Middle frontal gyrus (tissue), 1 donor: ENCODE data around the gene ANKLE2.
"Not testable (repeated sequence)": the region's sequence is repeated elsewhere in the genome, so short reads cannot be mapped to it uniquely, and the experiment has no call there.

Experiments used
- DNase-seq: peaks from one replicate; pipeline ENCODE4 v3.0.0-alpha.2; 2015; ENCODE audit warnings: low spot score; ENCODE audit errors: extremely low spot score

ANKLE2 gene

DNA sequence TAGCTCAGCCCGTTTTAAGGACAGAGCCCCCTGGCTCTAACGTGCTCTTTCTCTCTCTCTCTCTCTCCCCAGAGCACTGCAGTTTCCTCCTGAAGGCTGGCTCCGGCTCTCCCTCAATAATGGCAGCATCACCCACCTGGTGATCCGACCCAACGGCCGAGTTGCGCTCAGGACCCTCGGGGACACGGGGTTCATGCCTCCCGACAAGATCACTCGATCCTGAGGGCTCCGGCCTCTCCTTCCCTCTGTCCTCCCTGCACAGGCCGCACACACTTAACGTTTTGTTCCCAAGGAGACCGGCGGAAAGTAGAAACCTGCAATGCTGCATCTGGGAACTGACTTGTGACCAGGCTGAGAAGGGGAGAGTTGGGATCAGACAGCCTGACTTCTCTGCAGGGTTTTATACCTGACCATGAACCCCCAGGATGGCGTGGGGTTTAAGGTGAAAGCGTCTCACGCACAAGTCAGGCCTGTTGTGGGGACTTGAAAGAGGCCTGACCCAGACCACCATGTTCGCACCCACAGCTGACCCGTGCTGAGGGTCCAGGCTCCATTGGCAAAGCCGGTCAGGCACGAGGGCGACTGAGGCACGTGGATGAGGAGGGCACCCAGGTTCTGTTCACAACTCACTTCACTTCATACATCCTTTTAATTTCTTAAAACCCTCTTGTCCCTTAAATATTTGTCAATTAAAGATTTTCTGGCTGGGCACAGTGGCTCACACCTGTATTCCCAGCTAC, 40.9 kb downstream of the ANKLE2 start:
- DNase-seq, result no peak

DNA sequence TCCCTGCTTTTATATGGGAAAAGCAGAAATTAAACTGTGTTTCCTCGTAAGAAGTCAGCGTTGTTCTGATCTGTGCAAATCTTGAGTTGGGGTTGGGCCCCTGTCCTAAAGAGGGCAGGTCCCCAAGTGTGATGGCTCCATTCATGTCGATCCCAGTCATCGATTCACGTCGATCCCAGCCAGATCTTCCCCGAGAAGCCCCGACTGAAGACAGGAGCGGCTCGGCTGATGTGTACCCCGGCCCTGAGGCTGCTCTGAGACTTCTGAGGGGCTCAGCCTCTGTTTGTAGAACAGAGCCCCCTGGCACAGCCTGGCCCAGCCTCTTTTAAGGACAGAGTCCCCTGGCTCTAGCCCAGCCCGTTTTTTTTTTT, 41.7 kb downstream of the ANKLE2 start:
- no peak for DNase-seq

GRCh38 chr12:132719141-132719953, 42.3 kb downstream of the ANKLE2 start:
- no peak for DNase-seq

DNA sequence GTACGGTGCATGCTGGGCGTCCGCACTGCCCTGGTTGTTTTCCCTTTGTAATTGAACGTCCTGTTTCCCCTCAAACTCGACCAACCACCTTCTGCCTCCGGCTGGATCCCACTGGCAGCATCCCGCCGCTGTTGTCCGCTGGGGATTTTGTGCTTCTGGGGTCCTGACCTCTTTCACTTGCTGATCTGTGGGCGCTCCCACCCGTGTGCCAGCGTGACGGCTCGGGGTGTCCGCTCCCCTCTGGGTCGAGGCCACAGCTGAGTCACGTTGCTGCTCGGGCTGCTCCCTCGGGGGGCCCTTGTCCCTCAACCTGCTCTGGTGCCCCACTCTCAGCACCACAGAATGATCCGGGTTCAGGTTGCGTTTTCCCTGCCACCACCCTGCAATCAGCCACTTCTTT, 43.0 kb downstream of the ANKLE2 start:
- DNase-seq, result no peak

DNA sequence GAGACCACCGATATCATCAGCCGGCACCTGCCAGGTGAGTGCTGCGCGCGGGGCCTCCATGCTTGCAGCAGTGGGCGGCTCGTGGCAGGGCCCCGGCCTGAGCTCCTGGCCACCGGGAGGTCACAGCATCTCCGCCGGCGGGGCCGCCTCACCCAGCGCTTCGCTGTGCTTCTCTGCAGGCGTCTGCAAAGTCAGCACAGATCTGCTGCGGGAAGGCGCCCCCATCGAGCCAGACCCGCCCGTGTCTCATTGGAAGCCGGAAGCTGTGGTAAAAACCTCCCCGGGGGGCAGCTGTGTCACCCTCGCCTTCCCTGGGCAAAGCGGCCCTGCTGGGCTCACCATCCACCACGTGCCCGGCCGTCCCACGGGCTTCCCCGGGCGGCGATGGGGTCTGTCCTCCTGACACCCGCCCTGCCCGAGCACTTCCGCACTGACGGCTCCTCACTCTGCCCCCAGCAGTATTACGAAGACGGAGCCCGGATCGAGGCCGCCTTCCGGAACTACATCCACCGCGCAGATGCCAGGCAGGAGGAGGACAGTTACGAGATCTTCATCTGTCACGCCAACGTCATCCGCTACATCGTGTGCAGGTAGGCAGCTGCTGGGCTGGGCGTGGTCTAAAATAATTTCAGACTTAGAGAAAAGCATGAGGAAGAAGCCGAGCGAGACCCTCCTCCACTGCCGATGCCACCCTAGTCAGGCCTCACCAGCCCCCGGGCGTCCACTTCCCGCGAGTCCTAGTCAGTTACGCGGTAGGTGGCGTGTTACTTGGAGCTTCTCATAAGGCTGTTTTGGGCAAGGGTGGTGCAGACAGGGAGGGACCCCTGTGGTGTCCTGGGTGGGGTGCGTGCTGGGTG, 43.9 kb downstream of the ANKLE2 start:
- DNase-seq, result no peak

DNA sequence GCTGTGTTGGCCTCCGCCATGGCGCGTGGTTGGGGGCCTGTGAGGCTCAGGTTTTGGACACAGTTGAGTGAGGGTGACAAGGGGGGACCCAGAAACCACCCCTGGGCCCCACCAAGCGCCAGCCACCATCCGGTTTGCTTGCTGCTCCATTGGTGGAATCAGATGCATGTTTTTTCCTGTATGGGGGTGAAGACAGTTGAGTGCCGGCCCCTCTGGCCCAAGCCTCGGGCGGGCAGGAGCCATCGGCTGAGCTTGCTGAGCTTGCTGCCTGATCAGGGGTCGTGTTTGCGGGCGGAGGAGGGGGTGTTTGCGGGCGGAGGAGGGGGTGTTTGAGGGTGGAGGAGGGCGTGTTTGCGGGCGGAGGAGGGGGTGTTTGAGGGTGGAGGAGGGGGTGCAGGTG, 44.6 kb downstream of the ANKLE2 start:
- DNase-seq, result no peak

- DNase-seq, result no peak
Observed at GRCh38 chr12:132716356-132716755, 45.3 kb downstream of the ANKLE2 start.

DNA sequence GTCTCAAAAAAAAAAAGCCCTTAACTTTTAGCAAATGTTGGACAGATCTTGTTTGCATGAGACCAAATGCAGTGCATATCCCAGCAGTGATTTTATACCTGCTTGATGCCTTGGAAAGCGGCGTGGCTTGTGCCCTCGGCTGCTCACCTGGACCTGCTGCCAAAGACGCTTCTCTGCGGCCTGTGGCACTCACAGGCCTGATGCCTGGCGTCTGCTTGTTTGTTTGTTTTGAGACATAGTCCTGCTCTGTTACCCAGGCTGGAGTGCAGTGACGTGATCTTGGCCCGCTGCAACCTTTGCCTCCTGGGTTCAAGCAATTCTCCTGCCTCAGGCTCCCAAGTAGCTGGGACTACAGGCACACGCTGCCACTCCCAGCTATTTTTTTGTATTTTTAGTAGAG, 45.8 kb downstream of the ANKLE2 start:
- DNase-seq, result no peak

DNA sequence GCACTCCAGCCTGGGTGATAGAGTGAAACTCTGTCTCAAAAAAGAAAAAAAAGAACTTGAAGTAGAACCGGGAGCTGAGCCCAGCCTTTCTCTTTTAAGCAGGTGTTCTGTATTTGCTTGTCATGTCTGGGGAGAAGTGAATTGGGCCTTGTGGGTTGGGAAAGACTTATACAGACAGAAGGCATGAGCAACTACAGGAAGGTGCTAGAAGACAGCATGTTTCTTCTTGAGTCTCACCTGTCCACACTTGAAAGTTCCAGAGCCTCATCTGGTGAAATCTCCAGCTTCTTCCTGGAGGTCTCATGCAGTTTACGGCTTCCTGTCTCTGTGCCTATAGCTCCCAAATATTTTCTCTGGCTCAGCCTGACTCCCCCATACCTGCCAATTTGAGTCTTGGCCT, 48.5 kb downstream of the ANKLE2 start:
- DNase-seq, result no peak

DNA sequence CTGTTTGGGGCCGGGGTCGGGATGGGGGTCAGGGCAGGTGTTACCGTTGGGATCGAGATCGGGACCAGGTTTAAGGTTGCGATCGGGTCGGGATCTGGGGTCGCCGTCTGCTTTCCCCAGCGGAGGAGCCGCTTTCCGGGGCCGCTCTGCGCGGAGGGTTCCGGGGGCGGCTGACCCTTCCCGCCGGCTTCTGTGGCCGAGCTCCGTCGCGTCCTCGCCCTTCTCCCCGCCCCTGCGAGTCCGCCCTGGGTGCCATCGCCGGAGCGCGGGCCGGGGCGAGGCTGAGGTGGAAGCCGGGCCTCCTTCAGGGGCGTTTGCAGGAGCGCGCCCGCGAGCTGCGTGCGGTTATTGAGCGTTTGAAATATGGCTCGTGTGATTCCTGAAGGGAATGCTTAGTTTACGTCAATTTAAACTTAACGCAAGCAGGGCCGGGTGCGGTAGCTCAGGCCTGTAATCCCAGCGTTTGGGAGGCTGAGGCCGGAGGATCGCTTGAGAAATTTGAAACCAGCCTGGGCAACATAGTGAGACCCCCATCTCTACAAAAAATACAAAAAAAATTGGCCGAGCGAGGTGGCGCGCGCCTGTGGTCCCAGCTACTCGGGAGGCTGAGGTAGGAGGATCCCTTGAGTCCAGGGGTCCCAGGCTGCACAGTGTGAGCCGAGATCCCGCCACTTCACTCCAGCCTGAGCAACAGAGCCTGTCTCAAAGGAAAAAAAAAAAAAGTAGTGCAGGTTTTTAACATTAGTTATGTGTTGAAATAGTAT, 50.4 kb downstream of the ANKLE2 start:
- no peak for DNase-seq

DNA sequence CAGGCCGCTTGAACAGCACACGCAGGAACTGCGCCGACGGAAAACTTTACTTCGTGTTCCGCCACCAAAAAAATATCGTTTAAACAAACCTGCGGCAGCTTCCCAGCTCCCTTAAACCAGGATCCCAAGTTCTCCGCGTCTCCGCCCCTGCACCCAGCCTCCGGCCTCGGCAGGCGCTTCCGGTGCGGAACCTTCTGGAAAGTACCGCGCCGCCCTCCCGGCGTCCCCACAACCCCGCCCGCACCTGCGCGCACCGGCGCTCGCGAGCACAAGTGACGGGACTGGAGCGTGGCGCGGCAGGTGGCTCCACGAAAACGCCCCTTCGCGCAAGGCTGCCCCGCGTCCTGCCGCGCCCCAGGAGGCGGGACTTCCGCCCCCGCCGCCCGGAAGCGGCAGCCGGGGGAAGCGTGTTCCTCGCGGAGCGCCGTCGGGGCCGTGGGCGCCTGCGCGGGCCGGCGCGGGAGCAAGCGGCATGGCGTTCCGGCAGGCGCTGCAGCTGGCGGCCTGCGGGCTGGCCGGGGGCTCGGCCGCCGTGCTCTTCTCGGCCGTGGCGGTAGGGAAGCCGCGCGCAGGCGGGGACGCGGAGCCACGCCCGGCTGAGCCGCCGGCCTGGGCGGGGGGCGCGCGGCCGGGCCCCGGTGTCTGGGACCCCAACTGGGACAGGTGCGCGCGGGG, 51.1 kb downstream of the ANKLE2 start, which contains the start of gene PGAM5:
Gene PGAM5 (plus strand): TSS at position 438 of the 675 bp plus-strand sequence. CDS start 35 bp downstream, at position 473.
- DNase-seq, result peak; percentile 71

GRCh38 chr12:132710043-132710404, 51.6 kb downstream of the ANKLE2 start:
- DNase-seq, result no peak

DNA sequence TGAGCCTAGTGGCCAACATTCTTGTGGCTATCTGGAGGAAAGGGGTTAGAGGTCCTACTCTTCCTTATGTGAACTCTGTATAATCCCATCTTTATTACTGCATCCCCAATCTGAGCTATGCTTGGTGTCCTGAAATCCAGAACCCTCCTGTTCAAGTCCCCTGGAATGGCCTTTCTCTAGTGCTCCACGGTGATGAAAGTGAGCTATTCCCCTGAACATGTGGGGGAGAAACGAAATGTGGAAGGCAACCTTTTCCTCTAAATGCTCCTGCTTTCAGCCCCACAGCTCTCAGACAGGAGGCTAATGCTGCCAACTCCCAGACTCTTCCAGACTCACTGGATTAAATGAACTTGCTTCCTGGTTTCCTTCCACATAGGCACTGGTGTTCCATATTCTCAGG, 53.5 kb downstream of the ANKLE2 start:
- DNase-seq, result no peak

GRCh38 chr12:132707241-132707640, 54.4 kb downstream of the ANKLE2 start:
- DNase-seq, result no peak

DNA sequence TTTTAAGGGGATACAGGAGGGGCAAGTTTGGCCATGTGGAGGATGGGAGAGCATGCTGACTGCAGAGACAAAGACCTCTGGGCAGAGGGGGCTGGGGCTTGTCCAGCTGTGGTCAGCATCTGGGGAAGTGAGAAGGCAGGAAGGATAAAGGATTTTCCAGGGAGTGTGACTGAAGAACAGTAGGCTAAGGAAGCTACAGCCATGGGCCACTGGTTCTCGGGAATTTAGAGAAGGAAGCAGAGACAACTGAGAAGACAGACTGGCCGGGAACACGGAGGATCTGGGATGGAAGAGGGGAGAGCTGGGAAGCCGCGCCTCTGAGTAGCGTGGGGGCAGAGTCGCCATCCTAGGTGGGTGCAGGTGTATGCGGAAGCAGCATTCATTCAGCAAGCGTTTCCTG, 58.0 kb downstream of the ANKLE2 start:
- DNase-seq, result no peak

DNA sequence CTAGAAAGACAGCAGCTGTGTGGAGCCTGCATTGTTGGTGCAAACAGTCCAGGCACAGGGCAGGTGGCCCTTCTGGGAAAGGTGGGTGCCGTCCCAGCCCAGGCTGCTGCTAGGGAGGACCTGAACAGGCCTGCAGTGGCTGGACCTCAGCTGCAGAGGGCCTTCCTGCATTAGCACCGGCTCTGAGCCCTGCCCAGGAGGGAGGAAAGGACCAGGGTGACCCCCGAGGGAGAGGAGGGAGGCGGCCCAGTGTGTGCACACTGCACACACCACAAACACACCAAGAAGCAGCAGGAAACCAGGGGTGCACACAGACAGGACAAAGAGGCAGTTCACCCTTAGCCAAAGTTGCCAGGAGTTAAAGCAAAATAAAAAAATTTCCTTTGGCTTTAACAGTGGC, 59.0 kb downstream of the ANKLE2 start:
- DNase-seq, result no peak

DNA sequence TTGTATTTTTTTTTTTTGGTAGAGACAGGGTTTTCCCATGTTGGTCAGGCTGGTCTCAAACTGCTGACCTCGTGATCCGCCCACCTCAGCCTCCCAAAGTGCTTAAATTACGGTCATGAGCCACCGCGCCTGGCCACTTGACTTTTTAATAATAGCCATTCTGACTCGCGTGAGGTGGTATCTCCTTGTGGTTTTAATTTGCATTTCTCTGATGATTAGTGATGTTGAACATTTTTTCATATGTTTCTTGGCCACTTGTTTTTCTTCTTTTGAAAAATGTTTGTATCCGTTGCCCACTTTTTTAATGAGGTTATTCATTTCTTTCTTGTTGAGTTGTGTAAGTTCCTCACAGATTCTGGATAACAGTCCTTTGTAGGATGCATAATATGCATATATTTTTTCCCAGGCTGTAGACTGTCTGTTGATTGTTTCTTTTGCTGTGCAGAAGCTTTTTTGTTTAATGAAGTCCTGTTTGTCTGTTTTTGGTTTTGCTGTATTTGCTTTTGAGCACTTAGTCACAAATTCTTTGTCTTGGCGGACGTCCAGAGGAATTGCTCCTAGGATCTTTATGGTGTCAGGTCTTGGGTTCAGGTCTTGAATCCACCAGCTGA, 61.3 kb downstream of the ANKLE2 start:
- no peak for DNase-seq

DNA sequence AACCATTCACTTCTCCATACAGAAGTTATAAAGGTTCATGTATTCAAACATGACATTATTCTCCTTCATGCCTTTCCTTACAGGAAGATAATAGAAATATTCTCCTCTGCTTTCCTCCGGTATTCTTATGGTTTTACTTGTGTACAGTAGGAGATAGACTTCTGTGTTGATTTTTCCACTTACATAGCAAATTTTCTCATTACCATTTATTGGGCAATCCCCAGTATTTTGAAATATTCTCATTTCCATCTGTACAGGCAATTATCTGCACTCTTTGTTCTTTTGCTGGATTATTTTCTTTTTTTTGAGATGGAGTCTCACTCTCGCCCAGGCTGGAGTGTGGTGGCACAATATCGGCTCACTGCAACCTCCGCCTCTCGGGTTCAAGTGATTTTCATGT, 63.3 kb downstream of the ANKLE2 start:
- DNase-seq, result no peak

DNA sequence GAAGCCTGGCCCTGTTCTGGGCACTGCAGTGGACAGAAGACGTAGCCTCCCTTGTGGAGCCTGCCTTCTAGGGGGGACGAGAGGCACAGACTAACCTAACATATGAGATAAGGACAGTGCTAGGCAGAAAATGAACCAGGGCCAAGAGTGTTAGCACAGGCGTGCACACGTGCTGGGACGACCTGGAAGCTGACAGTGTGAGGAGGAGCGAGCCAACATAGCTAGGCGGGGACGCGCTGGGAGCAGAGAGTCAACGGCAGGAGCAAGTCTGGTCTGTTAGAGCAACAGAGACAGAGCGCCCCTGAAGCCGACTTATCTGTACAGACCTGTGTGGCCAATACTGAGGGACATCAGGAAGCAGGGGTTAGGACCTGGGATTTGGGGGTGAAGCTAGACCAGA, 66.2 kb downstream of the ANKLE2 start:
- DNase-seq, result no peak

DNA sequence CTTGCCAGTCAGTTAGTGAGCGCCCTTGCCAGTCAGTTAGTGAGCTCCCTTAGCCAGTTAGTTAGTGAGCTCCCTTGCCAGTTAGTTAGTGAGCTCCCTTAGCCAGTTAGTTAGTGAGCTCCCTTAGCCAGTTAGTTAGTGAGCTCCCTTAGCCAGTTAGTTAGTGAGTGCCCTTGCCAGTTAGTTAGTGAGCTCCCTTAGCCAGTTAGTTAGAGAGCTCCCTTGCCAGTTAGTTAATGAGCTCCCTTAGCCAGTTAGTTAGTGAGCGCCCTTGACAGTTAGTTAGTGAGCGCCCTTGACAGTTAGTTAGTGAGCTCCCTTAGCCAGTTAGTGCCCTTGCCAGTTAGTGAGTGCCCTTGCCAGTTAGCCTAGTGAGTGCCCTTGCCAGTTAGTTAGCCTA, 66.7 kb downstream of the ANKLE2 start:
- not testable (repeated sequence) for DNase-seq
